Activated T-helper 17 cell treated with anti-CD3 and anti-CD28 coated beads, Interleukin-2, amount 50 U/mL, for 72 hours (primary cell): Measurements from ENCODE around the gene SIK3. TPM values are rescaled to one million over a fixed set of nuclear protein-coding genes. Genes with fewer than 3 reads are reported as not detected.

Experiments used
- ATAC-seq: fragments of 150-1000 bp; cut with Tn5 transposase; replicated peaks from 2 replicates; pipeline ENCODE4 v1.10.0; 2021; ENCODE audit warnings: mild to moderate bottlenecking, moderate library complexity
- H3K27ac Mint-ChIP-seq: one replicate; pipeline ENCODE4 v1.8.0; 2022; ENCODE audit warnings: mixed read lengths
- H3K27me3 Mint-ChIP-seq: one replicate; pipeline ENCODE4 v1.8.0; 2022; ENCODE audit warnings: mixed read lengths
- H3K36me3 Mint-ChIP-seq: one replicate; pipeline ENCODE4 v1.8.0; 2022; ENCODE audit warnings: low read depth, mild to moderate bottlenecking, mixed read lengths
- H3K4me1 Mint-ChIP-seq: one replicate; pipeline ENCODE4 v1.8.0; 2022; ENCODE audit warnings: mixed read lengths
- H3K4me3 Mint-ChIP-seq: one replicate; pipeline ENCODE4 v1.8.0; 2022; ENCODE audit warnings: mild to moderate bottlenecking, mixed read lengths
- H3K9me3 Mint-ChIP-seq: one replicate; pipeline ENCODE4 v1.8.0; 2022; ENCODE audit warnings: mixed read lengths
- total RNA-seq, 2 donors: library from RNA; stranded (reverse); gene quantifications; one replicate each; pipeline ENCODE4 v1.2.3, GENCODE V29; 2022

SIK3 gene
- total RNA-seq, 2 donors from 2014 or later: 41.9 to 55.7 TPM

- ATAC-seq: no peak
- peak overlapping the region; percentile 47 for H3K27ac Mint-ChIP-seq
- no peaks in the 10 kb centered on the region for H3K9me3 Mint-ChIP-seq
- no peaks in the 10 kb centered on the region for H3K27me3 Mint-ChIP-seq
- H3K4me3 Mint-ChIP-seq: no peak overlapping the region
- peaks cover 31% of the 10 kb centered on the region for H3K4me1 Mint-ChIP-seq
- peaks cover 90% of the 10 kb centered on the region for H3K36me3 Mint-ChIP-seq
Observed at GRCh38 chr11:116950210-116950609, 148.0 kb downstream of the SIK3 start.

GRCh38 chr11:116948391-116948790 is 149.8 kb downstream of the SIK3 start:
- peaks cover 87% of the 10 kb centered on the region for H3K36me3 Mint-ChIP-seq
- ATAC-seq: peak; percentile 98

GRCh38 chr11:116946414-116946813 is 151.8 kb downstream of the SIK3 start:
- H3K4me1 Mint-ChIP-seq: peaks cover 23% of the 10 kb centered on the region
- no peak overlapping the region for H3K27ac Mint-ChIP-seq
- no peak overlapping the region for H3K4me3 Mint-ChIP-seq
- ATAC-seq: no peak
- H3K36me3 Mint-ChIP-seq: peaks cover 70% of the 10 kb centered on the region
- H3K9me3 Mint-ChIP-seq: no peaks in the 10 kb centered on the region
- no peaks in the 10 kb centered on the region for H3K27me3 Mint-ChIP-seq

More at GRCh38 chr11:116948391-116948790, 149.8 kb downstream of the SIK3 start:
- H3K4me3 Mint-ChIP-seq: peak overlapping the region; percentile 3
- no peaks in the 10 kb centered on the region for H3K27me3 Mint-ChIP-seq
- peaks cover 31% of the 10 kb centered on the region for H3K4me1 Mint-ChIP-seq
- H3K9me3 Mint-ChIP-seq: no peaks in the 10 kb centered on the region
- H3K27ac Mint-ChIP-seq: peak overlapping the region; percentile 2

- Mint-ChIP-seq H3K36me3 (peaks cover 41% of the 10 kb centered on the region), H3K9me3 (no peaks in the 10 kb centered on the region), H3K27me3 (no peaks in the 10 kb centered on the region), H3K4me1 (no peaks in the 10 kb centered on the region), H3K27ac (no peak overlapping the region), H3K4me3 (no peak overlapping the region)
- no peak for ATAC-seq
Observed at GRCh38 chr11:116939499-116939898, 158.7 kb downstream of the SIK3 start.

- Mint-ChIP-seq H3K4me1 (peaks cover 3% of the 10 kb centered on the region), H3K27me3 (no peaks in the 10 kb centered on the region), H3K9me3 (peaks cover 5% of the 10 kb centered on the region), H3K36me3 (peaks cover 35% of the 10 kb centered on the region), H3K27ac (no peak overlapping the region), H3K4me3 (no peak overlapping the region)
- no peak for ATAC-seq
Observed at GRCh38 chr11:116938471-116939070, 159.7 kb downstream of the SIK3 start.

GRCh38 chr11:116936754-116937446 is 161.3 kb downstream of the SIK3 start:
- H3K36me3 Mint-ChIP-seq: peaks cover 35% of the 10 kb centered on the region

GRCh38 chr11:116935514-116935913 is 162.7 kb downstream of the SIK3 start:
- no peak for ATAC-seq
- Mint-ChIP-seq H3K27me3 (no peaks in the 10 kb centered on the region), H3K4me1 (peaks cover 27% of the 10 kb centered on the region), H3K36me3 (peaks cover 36% of the 10 kb centered on the region), H3K9me3 (peaks cover 6% of the 10 kb centered on the region), H3K4me3 (no peak overlapping the region), H3K27ac (no peak overlapping the region)

More at GRCh38 chr11:116936754-116937446, 161.3 kb downstream of the SIK3 start:
- Mint-ChIP-seq H3K27me3 (no peaks in the 10 kb centered on the region), H3K4me1 (peaks cover 14% of the 10 kb centered on the region), H3K27ac (no peak overlapping the region), H3K9me3 (peaks cover 6% of the 10 kb centered on the region), H3K4me3 (no peak overlapping the region)
- ATAC-seq: no peak

- Mint-ChIP-seq H3K36me3 (peaks cover 32% of the 10 kb centered on the region), H3K4me1 (peaks cover 31% of the 10 kb centered on the region), H3K4me3 (no peak overlapping the region), H3K27ac (no peak overlapping the region), H3K27me3 (no peaks in the 10 kb centered on the region), H3K9me3 (peaks cover 6% of the 10 kb centered on the region)
- no peak for ATAC-seq
Observed at GRCh38 chr11:116935089-116935488, 163.1 kb downstream of the SIK3 start.

GRCh38 chr11:116933961-116934360 is 164.3 kb downstream of the SIK3 start:
- H3K9me3 Mint-ChIP-seq: peaks cover 6% of the 10 kb centered on the region
- peak overlapping the region; percentile 93 for H3K27ac Mint-ChIP-seq
- peaks cover 40% of the 10 kb centered on the region for H3K4me1 Mint-ChIP-seq
- no peak overlapping the region for H3K4me3 Mint-ChIP-seq
- no peaks in the 10 kb centered on the region for H3K27me3 Mint-ChIP-seq
- no peak for ATAC-seq
- peaks cover 27% of the 10 kb centered on the region for H3K36me3 Mint-ChIP-seq

- peak overlapping the region; percentile 91 for H3K4me3 Mint-ChIP-seq
- ATAC-seq: no peak
- H3K27ac Mint-ChIP-seq: peak overlapping the region; percentile 93
- H3K9me3 Mint-ChIP-seq: peaks cover 6% of the 10 kb centered on the region
- peaks cover 35% of the 10 kb centered on the region for H3K36me3 Mint-ChIP-seq
- peaks cover 58% of the 10 kb centered on the region for H3K4me1 Mint-ChIP-seq
- H3K27me3 Mint-ChIP-seq: no peaks in the 10 kb centered on the region
Observed at GRCh38 chr11:116932181-116932580, 166.0 kb downstream of the SIK3 start.

- Mint-ChIP-seq H3K9me3 (peaks cover 6% of the 10 kb centered on the region), H3K27me3 (no peaks in the 10 kb centered on the region), H3K4me1 (peaks cover 59% of the 10 kb centered on the region), H3K36me3 (peaks cover 35% of the 10 kb centered on the region), H3K4me3 (peak overlapping the region; percentile 91), H3K27ac (peak overlapping the region; percentile 93)
- ATAC-seq: peak; percentile 78
Observed at GRCh38 chr11:116931206-116931953, 166.8 kb downstream of the SIK3 start.

GRCh38 chr11:116930586-116930985 is 167.6 kb downstream of the SIK3 start:
- peaks cover 6% of the 10 kb centered on the region for H3K9me3 Mint-ChIP-seq
- peak overlapping the region; percentile 93 for H3K27ac Mint-ChIP-seq
- no peak for ATAC-seq
- H3K4me3 Mint-ChIP-seq: peak overlapping the region; percentile 91
- peaks cover 65% of the 10 kb centered on the region for H3K4me1 Mint-ChIP-seq
- peaks cover 40% of the 10 kb centered on the region for H3K36me3 Mint-ChIP-seq
- H3K27me3 Mint-ChIP-seq: no peaks in the 10 kb centered on the region

- ATAC-seq: peak; percentile 28
- no peaks in the 10 kb centered on the region for H3K27me3 Mint-ChIP-seq
- H3K36me3 Mint-ChIP-seq: peaks cover 42% of the 10 kb centered on the region
- peak overlapping the region; percentile 91 for H3K4me3 Mint-ChIP-seq
- H3K27ac Mint-ChIP-seq: peak overlapping the region; percentile 93
- peaks cover 67% of the 10 kb centered on the region for H3K4me1 Mint-ChIP-seq
- H3K9me3 Mint-ChIP-seq: peaks cover 6% of the 10 kb centered on the region
Observed at GRCh38 chr11:116930177-116930576, 168.1 kb downstream of the SIK3 start.

- no peaks in the 10 kb centered on the region for H3K27me3 Mint-ChIP-seq
- peaks cover 6% of the 10 kb centered on the region for H3K9me3 Mint-ChIP-seq
- H3K36me3 Mint-ChIP-seq: peaks cover 46% of the 10 kb centered on the region
- no peak for ATAC-seq
- H3K27ac Mint-ChIP-seq: peak overlapping the region; percentile 93
- peaks cover 73% of the 10 kb centered on the region for H3K4me1 Mint-ChIP-seq
- peak overlapping the region; percentile 91 for H3K4me3 Mint-ChIP-seq
Observed at GRCh38 chr11:116929414-116930090, 168.7 kb downstream of the SIK3 start.
